DMS 273 (cell line): ENCODE measurements around the gene FMN2.

Experiments used
- DNase-seq: peaks from one replicate; lab custom pipeline; 2025; ENCODE audit not compliant: unreplicated experiment; lab: John Stamatoyannopoulos, UW

Gene FMN2

DNA sequence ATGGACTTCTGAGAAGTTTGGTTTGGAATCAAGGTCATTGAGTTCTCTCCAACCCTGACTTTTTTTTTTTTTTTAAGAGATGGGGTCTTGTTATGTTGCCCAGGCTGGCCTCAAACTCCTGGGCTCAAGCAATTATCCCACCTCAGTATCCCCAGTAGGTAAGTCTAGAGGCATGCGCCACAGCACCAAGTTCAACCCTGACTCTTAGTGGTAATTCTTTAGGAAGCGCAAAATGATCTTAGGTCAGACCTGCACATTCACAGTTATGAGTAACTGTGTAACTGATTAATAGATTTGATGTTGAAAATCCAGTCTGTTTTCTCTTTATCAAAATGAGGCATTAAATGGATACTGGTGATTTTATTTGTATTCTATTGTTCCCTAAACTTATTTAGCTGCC is 424.4 kb downstream of the FMN2 start:
- DNase-seq: no peak

DNA sequence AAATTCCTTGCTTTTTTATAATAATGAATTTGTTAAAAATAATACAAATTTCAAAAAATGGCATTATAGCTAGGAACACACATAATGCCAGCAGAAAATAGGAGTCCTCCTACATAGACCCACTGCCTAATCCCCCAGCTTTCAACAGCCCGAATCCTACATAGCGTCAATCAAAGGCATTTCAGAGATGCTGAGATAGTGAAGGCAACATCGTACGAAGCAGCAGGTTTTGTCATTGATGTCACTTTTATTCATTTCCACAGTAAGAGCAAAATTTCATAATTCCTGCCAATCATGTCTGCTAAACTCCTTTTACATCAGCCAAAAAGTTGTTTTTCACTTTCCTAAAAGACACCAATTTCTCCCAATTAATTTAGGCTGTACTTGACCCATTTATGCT is 426.2 kb downstream of the FMN2 start:
- DNase-seq: no peak

DNA sequence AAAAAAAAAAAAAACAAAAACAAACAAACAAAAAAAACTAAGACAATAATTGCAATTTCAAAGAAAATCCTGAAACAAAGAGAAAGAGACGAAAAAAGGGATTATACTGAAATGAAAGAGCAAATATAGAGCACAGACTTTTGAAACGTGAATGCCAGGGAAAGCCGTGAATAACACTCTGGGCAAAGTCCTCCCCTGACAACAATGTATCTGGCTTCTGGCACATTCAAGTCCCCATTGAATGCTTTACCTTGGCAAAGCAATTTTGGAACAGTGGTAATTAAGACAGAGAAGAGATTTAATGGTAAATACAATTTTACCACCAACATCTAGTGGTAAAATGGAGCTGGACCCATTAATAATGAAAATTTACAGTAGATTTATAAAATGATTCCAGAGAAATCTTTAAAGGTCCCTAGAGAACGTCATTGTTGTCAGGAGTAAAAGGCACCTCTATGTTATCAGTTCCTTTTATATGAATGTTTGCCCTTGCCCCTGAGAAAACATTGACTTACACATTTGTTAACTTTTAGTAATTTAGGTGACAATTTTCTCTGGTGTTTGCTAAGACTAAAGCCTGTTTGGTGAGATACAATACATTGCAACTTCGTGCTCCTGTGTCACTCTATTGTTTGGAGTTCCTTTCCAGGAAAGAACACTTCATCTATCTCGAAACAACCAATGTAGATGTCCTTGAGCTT is 430.6 kb downstream of the FMN2 start:
- no peak for DNase-seq

DNA sequence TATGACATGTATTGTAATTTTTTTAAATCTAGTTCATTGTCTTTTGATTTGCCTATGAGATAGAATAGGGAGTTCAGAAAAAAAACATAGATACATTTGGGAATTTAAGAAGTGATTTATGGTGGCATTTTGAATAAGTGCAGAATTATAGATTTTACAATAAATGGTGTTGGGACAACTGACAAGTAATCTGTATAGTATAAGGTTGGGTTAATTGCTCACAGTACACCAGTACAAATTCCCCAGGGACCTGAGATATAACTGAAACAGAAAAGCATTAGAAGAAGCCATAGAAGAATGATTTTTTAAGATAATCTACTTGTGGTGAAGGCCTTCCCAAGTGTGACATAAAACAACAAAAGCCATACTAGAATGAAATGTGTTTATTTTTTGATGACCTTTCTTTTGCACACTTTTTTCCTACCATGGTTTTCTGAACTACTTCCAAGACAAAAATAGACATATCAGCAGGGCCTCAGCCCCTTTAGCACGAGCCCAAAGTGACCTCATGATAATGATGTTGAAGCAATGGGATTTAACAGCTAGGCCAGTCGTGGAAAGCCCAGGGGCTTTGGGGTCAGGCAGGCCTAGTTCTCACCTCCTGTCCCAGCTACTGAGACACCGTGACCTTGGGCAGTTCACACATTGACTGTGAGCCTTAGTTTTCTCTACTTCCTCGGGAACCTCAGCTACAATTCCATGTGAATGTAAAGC is 432.8 kb downstream of the FMN2 start:
- DNase-seq: no peak
